NCI-H1694 (cell line): Measurements from ENCODE around the gene PARVA.

Experiments
- DNase-seq: peaks from one replicate; lab custom pipeline; 2025; lab: John Stamatoyannopoulos, UW

PARVA gene

DNA sequence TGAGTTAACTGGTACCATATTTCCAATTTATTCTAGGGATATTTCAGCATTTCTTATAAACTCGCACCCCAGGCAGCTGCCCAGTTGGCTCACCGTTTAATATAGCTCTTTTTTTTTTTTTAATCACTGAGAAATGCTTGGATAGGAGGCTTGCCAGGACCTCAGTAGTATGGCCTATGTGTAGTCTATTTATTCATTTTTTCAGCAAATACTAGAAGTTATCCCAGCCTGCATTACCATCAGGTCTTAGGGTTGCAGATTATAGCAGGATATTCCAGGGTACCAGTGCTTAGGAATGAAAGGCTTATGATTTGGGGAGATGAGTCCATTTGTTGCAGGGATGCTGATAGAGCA is 26.6 kb downstream of the PARVA start:
- DNase-seq = no peak

DNA sequence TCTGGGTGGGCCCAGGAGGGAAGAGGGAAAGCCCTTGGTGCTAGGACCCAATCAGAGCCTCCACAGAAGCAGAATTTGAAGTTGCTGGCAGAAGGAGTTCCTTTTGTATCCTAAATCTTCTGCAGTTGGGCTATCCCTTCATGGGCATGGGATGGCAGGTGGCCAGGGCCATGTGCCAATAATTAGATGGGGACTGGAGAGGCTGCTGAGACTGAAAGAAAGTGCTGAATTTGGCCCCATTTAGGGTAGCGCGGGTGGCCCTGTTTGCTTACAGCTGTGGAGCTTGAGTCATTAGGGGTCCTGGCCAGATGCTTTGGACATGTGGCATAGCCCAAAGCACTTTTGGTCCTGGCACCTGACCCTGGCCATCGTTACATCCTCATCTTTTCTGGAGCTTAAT is 27.1 kb downstream of the PARVA start:
- no peak for DNase-seq

DNA sequence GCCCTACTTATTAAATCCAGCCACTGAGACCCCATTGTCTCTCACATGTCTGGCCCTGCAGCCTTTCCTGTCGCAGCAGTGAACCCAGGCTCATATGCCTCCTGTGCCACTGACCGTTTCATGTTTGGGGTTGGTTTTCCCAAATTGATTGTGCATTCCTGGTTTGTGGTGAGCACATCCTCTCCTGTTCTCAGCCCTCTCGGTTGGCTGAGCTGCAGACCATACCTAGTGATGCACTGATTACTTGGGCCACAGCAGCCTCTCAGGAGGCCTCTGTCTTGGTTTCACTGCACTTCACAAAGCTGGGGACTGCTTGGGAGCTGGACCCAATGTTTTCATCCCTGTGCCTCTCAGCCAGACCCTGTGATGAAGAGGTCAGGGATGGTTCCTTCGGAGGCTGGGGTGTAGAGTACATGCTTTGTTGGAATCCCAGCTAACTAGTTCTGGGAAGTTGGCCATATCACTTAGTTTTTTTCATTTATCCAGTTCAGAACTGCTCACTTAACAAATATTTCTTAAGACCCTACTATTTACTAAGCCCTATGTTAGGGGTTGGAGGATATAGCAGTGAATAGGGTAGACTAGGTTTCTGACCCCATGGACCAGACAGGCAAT is 30.9 kb downstream of the PARVA start:
- DNase-seq = no peak

DNA sequence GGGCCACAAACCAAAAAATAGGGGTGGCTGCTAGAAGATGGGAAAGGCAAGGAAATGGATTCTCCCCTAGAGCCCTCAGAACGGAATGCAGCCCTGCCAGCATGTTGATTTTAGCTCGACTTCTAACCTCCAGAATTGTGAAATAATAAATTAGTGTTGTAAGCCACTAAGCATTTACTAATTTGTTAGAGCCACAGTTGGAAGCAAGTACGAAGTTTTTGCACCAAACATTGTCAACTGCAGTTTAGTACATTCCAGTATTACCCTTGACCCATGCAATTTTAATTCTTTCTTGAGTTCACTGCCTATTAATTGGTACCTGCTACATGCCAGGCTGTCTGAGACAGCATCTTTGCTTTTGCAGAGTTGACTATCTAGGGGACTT is 32.2 kb downstream of the PARVA start:
- no peak for DNase-seq

DNA sequence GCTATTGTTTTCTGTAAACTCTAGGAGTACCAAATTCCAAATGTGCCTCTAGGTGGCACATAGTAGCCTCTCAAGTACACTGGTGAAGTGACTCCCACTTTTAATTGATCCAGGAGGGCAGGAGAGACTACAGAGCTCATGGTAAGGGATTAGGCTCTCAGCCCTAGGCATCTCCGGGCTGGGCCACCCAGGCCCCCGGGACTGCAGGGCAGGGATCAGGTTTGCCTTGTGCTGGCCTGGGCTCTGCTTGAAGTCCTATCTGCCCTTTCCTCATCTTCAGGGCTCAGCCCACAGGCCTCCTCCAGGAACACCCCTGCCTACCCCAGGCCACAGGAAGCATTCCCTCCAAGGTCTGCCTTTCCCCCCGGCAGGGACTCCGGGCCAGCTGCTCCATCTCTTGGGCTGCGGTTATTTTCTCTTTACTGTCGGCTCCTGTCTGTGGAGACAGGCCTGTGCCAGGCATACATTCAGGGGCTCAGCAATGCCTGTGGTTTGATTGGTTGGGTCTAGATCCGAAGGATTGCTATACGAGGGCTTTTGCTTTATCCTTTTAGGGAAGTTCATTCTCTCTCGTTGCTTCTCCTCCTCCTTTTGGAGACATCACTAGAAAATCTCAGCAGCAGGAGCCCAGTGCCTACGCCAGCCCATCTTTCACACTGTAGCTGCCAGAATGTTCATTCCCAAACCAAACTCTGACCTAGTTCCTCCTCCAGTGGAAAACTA is 32.8 kb downstream of the PARVA start:
- no peak for DNase-seq

DNA sequence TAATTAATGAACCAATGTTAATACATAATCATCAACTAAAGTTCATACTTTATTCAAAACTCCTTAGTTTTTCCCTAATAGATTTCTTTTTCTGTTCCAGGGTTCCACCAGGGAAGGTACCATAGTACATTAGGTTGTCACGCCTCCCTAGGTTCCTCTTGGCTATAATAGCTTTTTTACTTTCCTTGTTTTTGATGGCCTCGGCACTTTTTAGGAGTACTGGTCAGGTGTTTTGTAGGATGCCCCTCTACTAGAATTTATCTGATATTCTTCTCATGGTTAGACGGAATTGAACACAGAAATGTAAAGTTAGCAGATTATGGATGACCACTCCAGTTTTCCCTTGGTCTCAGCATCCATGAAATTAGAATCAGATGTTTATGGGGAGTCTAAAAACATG is 34.0 kb downstream of the PARVA start:
- no peak for DNase-seq

DNA sequence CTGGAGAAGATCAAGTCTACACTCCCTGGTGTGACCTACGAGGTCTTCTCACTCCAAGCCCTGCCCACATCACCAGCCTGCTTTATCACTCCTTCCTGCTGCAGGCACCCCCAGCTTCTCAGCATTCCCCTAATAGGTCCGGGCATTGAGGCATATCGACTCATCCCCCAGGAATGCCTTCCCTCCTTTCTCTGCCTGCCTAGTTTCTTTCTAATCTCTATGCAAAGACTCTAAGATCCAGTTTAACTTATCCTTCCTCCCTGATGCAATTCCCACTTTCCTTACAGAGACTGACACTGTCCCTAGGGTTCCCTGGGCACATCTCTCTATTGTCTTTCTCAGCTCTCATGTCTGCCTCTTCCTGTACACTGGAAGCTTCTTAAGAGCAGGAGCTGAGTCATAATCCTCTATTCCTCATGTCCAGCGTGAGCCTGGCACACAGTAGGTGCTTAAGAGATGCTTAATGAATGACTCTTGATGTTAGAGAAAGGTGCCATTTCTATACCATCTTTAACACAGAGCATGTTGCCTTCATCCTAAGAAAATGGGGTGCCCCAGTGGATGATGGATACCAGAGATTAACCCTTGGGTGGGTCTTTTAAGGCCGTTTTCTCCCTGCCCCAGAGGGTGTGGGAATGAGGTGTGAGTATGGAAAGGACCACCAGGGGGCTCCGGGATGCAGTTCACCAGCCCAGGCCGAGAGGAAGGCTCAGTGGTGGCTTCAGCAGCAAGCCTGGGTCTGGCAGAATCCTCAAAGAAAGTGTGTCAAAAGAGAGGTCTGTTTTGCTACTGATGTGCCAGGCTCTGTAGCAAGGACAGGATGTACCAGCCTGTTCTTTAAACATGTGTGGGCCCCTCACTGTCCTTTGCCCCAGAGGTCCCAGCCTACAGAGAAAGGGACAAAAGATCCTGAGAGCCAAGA is 34.7 kb downstream of the PARVA start:
- DNase-seq = peak; percentile 34

DNA sequence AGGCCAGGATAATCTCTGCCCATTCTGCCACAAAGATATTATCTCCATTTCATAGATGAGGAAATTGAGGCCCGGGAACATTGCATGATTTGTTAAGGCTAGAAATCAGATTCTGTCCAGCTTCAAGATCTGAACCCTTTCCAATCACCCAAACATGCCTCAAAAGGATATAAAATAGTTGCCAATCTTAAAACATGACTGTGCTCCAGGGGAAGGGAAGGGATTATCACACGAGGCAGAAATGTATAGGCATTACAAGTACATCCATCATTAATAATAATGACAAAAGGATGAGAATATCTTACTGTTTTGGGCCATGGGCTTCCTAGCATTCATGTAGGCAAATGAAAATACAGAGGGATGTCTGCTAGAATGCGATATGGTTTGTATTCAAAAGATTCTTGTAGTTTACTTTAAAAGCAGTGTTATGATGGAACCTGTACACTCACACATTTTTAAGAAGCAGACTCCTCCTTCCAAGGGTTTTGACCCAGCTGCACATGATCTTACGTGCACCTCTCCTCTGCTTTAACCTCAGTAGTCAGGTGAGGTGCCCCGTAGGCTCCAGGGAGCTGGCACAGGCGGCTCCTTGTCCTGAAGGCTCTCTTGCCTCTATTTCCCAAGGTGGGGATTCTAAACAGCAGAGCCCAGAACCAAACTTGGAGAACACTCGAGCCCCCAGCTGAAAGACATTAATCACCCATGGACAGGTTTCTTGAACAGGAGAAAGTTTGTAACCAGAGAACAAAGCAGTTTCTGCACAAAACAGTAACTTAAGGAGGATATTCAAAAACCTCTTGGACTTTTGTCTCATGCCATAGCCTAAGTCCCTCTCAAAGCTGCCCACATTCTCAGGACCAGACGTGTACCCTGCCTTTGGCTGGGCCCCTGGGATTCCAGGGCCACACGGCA is 36.0 kb downstream of the PARVA start:
- DNase-seq = no peak

DNA sequence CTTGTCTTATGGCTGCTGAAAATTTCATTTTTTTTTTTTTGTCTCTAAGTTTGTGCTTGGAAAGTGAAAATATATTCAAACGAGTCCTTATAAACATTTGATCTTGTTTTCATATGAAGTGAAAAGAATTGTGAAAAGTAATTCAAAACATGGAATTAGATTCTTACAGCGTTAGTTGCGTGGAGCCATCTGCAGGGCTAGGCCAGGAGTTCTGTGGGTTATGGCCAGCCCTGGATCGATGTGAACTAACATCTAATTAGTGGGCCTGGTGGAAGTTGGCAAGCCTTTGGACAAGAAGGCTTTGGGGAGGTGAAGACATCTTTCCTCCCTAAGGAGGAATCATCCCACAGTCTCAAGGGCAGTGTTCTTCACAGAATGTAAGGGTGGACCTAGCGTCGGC is 37.2 kb downstream of the PARVA start:
- no peak for DNase-seq

DNA sequence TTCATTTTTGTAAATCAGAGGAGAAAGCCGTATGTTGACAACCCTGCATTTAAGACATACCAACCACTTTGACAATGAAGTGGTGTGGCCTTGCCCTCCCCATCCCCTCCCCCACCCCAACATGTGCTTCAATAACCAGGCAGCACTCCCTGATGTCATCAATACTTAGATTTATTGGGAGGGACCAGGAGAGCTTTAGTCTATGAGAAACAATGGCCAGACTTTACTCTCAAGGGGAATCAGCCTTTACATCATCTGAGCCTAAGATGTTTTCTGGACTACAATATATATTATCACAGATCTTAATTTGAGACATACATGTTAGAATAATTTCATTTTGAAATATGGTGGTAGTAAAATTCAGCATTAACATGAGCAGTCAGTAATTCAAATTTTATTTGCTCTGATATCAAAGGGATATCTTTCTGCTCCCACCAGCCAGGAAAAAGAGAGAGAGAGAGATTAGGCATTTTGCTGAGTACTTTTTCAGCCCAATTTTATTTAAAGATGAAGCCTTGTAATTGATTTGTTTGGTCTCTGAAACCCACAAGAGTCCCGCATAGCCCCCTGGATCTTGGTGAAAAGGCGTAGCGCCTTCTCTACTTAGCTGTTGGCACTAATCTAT is 38.1 kb downstream of the PARVA start:
- DNase-seq = no peak

DNA sequence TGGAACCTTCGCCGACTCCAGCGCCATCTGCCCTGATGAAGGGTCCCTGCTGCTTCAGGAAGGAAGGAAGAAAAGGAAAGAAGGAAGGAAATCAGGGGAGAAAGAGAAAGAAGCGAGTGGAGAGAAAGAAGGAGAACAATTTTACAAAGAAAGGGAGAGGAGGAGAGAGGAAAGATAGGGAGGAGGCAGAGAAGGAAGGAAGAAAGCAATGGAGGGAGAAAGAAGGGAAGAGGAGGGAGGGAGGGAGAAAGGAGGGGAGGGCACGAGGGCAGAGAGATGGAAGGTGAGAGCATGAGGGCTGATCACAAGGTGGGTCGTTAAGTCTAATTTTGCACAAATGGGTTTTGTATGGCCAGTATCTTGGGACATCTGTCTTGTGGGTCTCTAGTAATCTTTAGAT is 39.2 kb downstream of the PARVA start:
- no peak for DNase-seq

DNA sequence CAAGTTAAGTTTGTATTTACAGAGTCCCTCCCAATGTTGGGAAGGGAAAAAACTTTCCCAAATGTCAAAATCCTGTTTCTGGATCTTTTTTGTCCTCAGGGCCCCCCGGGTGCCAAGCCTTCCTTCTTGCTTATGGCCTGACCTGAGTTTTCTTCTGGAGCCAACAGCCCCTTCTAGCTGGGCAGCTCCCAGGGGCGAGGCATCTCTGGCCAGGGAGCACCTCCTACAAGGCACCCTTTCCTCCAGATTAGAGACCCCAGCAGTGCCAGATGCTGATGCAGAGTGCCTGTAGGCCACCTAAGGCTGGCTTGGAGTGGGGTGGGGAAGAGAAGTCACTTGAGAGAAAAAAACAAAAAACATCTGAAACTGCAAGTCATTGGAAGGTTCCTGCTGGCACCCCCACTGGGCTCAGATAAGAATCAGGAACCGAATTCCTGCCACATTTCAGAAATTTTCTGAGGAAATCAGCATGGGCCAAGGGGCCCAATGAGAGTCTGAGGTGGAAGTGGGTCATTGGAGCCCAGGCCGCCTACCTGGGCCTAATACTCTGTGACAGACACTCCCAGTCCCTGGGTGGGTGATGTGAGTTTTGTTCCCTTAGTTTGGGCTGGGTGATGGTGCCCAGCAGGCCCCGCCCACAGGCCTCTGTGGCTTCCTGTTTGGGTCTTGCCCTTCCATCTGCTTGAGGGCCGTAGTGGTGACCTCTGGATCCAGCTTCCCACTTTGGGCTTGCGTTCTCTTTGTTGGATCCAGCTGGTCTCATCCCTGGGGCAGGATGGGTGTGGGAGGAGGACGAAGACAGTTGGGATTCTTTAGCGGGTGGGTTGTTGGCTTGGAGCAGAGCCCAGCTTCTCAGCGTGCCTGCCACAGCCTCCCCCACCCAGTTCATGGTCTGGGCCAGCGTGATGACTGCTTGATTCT is 40.6 kb downstream of the PARVA start:
- no peak for DNase-seq

DNA sequence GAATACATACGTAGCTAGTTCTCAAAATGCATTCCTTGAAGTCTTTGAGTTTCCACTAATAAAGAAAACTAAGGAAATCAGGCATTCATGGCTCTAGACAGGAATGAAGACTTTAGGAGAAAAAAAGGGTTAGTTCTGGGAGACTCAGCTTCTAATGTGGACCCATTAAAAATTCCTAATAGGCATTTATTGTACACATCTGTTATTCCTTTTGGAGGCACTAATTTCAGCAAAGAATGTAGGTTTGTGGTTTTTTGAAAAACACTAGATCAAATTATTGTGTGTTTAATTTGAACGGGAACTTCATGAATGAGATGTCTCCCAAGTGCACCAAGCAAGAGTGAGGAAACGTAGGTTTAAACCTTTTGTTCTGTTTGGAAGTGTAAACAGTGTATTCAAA is 42.7 kb downstream of the PARVA start:
- DNase-seq = no peak

DNA sequence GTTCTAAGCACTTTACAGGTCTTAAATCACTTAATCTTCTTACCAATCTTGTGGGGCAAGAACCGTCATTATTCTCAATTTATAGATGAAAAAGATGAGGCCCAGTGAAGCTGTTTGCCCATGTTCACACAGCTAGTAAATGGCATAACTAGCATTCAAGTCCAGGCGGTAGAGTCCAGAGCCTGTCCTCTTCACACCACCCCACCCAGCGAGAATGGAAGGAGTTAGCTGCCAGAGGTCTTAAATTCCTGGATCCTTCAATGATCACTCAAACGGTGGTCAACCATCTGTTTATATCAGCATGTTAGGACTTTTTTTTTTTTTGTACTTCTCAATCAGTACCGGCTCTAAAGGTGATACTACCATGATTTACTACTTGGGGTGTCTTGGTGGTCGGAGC is 43.3 kb downstream of the PARVA start:
- DNase-seq = no peak

DNA sequence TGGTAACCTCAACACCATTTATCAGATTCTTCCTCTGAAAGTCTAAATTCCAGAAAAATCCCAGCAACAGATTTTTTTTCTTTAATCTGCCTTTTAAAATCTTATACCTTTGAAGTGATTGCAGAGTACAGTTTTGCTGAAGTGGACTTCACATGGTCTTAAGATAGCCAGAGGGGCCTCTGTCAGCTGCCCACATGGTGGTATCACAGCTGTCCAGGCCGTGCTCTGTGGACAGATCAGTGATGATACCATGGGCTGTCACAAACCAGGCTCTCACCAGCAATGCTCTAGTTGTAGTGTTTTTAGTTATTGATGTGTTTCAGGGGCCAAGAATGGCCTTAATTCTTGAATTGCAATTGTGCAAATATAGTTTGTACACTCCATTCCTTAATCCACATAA is 44.0 kb downstream of the PARVA start:
- no peak for DNase-seq

DNA sequence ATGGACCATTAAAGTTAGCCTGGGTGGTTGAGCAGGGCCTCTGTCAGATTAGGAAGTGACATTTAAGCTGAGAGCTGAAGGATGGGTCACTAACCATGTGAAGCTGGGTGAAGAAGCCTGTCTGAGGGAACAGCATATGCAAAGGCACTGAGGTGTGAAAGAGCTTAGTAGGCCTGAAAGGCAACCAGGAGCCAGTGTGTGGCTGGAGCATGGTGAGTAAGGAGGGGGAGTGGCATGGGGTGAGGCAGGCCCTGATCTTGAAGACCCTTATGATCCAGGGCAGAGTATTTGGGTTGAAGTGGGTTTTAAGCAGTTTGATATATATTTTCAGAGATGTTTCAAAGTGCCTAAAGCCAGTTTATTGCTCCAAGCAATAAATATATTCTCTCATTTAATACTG is 48.8 kb downstream of the PARVA start:
- DNase-seq = no peak

DNA sequence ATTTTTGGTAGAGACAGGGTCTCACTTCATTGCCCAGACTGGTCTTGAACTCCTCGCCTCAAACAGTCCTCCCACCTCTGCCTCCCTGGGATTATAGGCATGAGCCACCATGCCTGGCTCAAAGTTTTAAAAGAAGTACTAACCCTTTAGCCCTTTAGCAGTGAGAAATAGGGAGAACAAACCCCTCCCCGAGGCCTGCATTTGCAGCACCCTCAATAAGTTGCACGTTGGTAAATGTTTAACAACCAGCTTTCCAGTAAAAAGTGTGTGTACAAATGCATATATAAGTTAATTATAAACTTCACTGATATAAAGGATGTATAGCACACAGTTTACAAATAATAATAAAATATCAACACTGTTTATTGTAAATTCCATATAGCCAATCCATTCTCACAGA is 51.8 kb downstream of the PARVA start:
- DNase-seq = no peak

DNA sequence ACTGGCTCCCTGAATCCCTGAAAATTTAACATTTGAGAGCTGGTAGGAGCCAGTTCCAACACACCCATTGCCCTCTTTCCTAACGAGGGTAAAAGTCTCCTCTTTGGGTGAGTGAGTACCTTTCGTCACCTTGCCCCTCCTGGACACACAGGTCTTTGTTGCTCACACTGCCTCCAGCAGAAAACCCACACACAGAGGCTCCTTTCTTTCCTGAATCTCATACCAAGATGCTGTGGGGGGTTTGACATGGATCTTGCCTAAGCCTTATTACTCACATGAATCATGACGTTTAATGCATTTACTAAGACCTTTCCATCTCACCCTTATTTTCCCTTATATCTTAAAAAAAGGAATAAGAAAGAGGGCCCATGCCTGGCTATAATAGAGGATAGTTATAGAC is 53.0 kb downstream of the PARVA start:
- DNase-seq = no peak

DNA sequence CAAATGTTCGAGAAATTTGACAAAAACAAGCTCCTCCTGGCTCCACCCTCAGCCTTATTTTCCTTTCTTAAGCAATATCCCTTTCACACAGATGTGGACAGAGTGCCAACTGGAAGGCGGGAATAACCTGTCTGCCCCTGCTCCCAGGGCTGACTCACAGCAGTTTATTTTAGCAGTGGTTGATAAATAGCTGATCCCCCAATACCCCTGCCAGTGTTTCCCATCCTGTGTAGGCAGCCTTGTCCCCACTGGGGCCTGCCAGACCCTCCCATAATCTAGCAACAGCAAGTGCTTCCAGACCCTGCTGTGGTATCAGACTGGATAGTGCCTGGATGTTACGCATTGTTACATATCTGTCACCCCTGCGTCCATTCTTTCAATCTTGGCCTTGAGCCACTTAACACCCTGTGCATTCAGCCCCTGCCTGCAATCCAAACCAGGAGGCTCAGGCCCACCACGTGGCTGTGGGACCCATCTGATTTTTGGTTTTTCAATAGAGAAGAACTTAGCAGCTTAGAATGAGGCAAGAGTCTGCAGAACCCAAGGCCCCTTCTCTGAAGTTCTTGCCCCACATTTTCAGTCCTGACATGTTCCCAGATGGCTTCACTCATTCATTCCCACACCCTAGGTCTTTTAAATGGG is 53.7 kb downstream of the PARVA start:
- no peak for DNase-seq

DNA sequence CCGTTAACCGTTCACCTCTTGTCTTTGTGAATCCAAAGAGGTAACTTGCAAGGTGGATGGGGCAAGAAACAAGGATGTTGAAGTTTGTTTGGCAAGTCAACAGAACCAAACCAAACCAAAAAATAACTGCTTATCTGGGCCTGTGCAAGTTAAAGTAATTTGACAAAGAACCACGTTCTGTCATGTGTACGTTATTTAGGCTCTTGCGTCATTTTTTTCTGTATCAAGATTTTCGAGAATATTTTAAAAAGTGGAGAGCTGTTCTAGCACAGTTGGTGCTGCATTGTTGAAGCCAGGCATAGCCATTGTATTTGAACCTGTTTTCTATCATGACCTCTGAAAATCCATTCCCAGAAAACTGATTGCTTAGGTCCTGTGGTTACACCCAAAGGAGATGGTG is 55.1 kb downstream of the PARVA start:
- DNase-seq = no peak
